Measurements from ENCODE around the gene UNC13A.
"Not testable (repeated sequence)": the region's sequence is repeated elsewhere in the genome, so short reads cannot be mapped to it uniquely, and the experiment has no call there.

Gene UNC13A

GRCh38 chr19:17567940-17568339 is 120.2 kb downstream of the UNC13A start:
- no peak for DNase-seq

DNA sequence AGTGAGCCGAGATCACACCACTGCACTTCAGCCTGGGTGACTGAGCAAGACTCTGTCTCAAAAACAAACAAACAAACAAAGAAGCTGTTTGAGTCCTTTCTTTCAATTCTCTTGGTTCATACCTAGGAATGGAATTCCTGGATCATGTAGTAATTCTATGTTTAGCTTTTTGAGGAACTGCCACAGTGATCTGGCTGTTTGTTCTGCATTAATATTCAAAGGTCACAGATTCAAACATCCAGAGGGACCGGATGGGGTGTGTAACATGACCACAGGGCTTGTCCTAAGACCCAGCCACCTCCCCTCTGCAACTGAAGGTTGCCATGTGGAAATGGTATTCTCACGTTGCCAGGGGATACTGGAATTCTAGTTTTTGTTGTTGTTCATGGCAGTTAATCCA is 122.5 kb downstream of the UNC13A start:
- no peak for DNase-seq

- DNase-seq: no peak
Measured at GRCh38 chr19:17564781-17565180, 123.4 kb downstream of the UNC13A start.

- DNase-seq: no peak
Measured at GRCh38 chr19:17562561-17562960, 125.6 kb downstream of the UNC13A start.

GRCh38 chr19:17562097-17562496 is 126.1 kb downstream of the UNC13A start:
- DNase-seq: no peak

- no peak for DNase-seq
Measured at GRCh38 chr19:17560205-17560595, 128.0 kb downstream of the UNC13A start.

- no peak for DNase-seq
Measured at GRCh38 chr19:17557466-17557865, 130.7 kb downstream of the UNC13A start.

DNA sequence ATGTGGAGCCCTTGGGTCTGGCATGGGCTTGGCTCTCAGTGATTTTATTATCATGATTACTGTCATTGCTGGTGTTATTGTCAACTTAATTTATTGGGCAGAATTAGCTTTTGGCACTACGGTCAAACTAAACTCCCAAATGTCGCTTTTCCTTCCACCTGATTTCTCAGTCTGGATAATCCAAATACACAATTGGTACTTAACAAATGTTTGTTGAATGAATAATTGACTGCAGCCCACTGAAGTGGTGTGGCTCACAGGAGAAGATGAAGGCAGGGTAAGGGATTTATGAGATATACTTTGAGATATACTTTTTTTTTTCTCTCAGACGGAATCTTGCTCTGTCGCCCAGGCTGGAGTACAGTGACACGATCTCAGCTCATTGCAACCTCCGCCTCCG is 131.2 kb downstream of the UNC13A start:
- no peak for DNase-seq

DNA sequence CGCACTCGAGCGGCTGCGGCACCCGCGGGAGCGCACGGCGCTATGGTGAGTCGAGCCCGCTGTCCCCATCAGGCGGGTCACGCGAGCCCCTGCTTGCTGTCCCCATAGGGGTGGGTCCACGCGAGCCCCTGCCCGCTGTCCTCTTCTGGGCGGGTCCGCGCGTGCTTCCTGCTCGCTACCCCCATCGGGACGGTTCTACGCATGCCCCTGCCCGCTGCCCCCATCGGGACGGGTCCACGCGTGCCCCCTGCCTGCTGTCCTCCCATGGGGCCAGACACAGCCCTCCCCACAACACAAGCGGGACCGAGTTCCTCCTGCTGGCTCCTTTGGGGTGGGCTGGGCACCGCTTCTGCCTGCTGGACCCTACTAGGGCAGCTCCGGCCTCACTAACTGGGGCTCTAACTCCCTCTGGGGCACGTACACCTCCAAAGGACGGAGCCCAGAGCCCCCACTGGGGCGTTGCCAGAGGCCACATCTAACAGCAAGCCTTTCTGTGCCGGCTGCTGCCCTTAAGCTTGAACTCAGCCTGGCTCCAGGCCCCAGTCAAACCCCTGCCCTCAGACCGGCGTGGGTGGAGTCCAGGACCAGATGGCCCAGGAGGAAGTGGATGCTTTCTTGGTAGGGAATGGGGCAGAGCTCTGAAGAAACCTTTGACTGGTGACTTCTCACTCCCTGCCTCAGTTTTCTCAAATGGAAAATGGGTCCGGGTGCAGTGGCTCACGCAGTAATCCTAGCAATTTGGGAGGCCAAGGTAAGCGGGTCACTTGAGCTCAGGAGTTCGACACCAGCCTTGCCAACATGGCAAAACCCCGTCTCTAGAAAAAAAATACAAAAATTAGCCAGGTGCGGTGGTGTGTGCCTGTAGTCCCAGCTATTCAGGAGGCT is 132.0 kb downstream of the UNC13A start:
- DNase-seq: peak; percentile 75

- DNase-seq: peak; percentile 84
Measured at GRCh38 chr19:17555480-17555928, 132.7 kb downstream of the UNC13A start, which contains the start of gene COLGALT1. Gene COLGALT1, plus strand, starts transcription at chr19:17555649. Its CDS starts 65 bp downstream, at chr19:17555714.

DNA sequence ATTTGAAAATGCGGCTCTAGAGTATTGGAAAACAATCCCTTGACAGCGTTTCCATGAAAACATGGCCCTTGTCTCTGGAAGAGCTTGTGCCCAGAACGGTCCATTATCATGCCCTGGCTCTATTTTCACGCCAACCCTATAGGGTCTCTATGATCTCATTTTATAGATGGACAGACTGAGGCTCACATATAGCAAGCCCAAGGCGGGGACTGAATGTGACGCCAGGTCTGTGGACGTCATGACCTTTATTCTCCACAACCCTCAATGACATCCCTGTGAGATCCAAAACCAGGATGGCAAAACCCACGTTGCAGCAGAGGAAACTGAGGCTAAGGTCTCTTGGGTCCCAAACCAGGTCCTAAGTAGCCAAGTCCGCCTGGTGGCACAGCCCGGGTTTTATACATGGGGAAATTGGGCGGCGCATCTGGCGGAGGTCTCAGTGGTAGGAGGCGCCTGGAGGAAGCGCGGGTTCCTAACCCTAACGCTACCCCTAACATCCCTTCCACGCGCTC is 133.1 kb downstream of the UNC13A start:
- no peak for DNase-seq

DNA sequence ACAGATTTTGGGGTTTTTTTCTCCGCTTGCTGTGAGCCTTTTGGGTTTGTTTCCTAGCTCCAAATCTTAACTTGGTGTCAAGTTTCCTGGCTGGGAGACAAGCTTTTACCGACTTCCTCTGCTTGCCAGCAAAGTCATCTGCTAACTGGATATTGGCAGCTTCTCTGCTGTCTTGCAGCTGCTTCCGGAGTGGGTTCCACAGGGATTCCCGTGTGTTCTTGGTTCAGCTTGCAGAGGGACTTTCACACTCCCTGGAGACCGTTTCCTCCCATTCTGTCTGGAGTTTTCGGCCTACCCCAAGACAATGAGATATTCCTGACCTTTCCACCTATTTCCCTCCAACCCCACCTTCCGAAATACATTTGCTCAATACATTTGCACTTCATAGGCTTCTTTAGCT is 134.9 kb downstream of the UNC13A start:
- no peak for DNase-seq

- not testable (repeated sequence) for DNase-seq
Measured at GRCh38 chr19:17552735-17553134, 135.4 kb downstream of the UNC13A start.

Measured in right kidney (tissue), 1 donor.